CD4-positive, alpha-beta T cell treated with Interleukin-4 for 1 hour (primary cell): ENCODE data around the gene P4HA1.

Source experiments
- DNase-seq, 2 donors: peaks; one replicate each; pipeline ENCODE4 v3.0.0-alpha.2; 2020 to 2022

P4HA1 gene

DNA sequence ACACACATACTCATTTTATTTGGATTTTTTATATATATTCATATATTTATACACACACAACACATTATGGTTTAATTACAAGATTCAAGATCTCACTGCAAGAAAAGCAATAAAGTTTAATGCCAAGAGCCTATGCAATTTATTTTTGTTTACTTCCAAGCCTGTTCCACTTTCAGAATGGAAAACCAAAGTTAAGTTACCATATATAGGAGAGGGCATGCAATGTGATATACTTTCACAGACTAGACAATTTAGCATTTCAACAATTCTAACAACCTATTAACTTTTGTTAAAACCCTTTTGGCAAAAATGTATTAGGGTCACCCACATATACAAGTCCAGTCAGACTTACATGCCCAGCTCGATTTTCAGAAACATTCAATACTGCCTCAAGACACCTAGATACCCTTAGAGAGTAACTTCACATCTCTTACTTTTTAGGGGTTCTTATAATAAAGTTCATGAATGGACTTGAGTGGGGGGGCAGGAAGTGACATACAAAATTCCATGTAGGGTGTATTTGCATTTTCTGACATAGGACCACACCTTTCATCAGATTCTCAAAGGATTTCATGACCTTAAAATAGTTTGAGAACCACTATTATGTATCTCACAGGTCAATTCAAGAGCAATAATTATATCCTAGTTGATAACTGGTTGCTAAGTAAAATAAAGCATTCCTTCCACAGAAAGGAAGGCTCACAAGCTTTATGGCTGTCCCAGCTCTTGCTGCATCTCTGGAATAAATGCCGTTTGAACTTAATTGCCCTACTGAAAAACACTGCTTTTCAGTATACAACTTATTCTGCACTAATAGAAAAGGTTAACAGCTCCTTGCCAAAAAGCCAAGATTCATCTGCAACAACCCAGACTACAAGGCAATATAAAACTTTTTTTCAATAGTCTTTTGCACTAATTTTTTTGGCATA, 2.5 kb downstream of the P4HA1 start:
- peak in 1 of 2 donors; percentile 13 for DNase-seq

DNA sequence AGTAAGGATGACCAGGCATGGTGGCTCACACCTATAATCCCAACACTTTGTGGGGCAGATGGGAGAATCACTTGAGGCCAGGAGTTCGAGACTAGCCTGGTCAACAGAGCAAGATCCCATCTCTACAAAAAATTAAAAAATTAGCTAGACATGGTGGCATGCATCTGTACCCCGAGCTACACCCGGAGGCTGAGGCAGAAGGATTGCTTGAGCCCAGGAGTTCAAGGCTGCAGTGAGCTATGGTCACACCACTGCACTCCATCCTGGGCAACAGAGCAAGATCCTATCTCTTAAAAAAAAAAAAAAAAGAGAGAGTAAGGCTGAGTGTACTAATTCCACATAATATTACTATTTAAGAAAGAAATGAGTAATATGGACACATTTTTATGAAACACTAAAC, 3.8 kb downstream of the P4HA1 start:
- no peak for DNase-seq

DNA sequence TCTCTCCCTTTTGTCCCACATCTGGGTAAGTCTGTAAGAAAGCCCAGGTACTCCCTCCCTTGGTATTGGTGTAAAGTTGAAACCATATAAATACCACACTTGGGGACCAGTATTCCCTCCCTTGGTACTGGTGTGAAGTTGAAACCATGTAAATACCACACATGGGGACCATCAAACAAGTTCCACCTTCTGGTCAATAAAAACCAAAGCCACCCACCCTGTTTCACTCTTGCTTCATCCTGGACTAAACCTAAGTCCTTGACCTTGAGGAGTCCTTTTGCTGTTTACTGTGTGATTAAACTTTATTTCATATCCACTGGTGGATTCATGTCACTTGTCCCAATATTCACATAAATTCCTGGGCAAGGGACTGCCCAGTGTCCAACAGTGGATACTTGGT, 8.4 kb downstream of the P4HA1 start:
- DNase-seq: no peak

DNA sequence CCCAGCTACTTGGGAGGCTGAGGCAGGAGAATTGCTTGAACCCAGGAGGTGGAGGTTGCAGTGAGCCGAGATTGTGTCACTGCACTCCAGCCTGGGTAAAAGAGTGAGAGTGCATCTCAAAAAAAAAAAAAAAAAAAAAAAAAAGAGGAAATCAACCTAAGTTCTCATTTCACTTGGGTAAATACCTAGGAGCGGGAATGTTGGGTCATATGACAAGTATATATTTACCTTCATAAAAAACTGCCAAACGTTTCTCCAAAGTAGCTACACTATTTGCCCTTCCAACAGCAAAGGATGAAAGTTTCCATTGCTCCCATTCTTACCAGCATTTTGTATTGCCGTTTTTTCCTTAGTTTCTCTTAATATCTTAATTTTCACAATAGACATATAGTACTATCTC, 9.8 kb downstream of the P4HA1 start:
- DNase-seq: no peak

DNA sequence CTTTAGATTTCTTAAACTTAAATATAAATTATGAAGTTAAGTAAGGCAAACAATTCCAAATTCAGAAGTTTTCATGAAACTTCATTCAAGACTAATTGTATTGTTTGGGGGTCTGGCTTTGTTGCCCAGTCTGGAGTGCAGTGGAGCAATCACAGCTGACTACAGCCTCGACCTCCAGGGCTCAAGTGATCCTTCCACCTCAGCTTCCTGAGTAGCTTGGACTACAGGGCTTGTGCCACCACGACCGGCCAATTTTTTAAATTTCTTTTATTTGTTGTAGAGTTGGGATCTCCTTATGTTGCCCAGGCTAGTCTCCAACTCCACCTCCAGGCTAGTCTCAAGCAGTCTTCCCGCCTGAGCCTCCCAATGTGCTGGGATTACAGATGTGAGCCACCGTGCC, 12.5 kb downstream of the P4HA1 start:
- no peak for DNase-seq

DNA sequence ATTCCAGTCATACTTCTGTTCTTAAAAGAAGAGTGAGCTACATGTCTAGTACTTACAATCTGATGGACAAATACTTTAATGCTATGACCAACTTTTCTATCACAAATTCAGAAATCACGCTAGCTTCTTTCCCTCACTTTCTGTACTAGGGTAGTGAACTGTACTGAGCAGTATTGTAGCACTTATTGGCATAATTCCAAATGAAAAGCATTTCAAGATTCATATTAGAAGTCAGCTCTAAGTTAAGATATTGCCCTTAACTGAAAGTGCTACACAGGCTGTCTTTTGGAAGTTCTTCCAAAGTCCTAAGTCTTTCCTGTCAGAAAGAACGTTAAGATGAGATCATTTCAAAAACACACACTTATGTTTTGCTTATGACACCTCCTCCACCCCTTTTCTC, 13.4 kb downstream of the P4HA1 start:
- no peak for DNase-seq

DNA sequence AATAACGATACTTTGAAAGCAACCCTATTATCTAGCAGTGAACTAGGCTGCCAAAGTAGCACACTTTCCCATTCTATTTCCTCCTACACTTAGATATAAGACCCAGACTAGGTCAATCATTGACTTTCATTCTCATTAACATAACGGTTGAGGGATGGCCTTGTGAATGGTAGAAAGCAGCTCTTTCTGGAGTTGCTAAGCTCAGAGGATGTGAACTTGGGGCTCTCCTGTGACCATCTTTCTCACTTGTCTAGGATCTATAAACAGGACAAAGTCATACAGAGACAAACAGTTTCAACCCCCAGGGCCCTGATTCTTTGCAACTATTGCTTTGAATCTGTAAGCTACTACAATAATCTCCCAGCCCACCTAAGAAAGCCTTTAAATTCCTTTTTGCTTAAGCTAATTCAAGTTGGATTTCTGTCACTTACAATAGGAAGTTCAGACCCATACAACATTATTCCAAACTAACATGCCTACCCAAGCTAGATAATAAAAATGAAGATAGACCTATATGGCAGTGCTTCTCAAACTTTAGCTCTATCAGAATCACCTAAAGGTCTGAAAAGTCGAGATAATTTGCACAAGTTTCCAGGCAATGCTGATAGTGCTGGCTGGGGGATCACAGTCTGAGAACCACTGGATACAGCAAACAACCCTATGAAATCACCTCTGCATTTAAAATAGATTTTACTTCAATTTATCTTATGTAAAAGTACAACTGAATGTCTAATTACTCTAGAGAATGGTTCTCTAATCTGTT, 16.7 kb downstream of the P4HA1 start:
- no peak for DNase-seq

DNA sequence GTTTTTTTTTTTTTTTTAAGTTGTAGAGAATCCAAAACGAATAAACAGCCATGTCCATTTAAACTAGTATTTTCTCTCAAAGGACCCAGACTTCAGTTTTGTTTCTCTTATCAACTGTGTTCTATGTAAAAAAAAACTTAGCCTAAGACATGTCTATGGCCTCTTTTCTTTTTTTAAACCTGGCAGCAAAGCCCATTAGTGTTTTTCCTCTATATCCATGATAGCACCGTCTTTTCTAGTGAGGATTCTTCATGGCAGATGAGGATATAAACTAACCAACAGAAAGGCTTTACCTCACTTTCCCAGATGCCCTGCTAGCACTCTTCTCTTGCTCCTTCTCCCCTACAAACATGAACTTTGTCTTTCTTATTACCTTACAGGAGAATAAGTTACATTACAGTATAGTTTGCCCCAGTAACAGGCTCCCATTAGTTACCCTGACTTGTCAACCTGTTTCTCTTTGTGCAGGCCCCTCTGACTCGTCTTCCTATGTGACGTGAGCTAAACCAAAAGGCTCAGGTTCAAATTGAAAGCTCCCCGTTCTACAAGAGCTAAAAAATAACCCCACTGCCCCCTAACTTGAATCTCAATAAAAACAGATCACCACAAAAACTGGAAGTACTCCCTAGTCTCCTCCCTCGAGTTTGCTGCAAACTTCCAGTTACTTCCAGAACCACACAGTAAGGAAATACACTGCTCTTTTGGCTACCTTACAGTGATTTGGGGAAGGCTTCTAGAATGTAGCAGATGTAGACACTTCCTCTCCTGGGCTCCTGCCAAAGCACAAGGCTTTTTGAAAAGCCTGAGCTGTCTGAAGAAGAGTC, 20.1 kb downstream of the P4HA1 start:
- DNase-seq: no peak

DNA sequence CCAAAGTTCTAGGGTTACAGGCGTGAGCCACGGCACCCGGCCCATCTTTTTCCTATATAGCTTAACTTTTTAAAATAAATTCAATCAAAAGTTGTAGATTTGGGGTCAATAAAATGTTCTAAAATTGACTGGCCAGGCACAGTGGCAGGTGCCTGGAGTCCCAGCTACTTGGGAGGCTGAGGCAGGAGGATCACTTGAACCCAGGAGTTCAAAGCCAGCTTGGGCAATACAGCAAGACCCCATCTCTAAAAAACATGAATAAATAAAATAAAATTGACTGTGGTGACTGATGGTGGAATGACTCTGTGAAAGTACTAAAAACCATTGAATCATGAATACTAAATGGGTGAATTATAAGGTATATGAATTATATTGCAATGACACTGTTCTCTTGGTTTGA, 20.8 kb downstream of the P4HA1 start:
- no peak for DNase-seq

DNA sequence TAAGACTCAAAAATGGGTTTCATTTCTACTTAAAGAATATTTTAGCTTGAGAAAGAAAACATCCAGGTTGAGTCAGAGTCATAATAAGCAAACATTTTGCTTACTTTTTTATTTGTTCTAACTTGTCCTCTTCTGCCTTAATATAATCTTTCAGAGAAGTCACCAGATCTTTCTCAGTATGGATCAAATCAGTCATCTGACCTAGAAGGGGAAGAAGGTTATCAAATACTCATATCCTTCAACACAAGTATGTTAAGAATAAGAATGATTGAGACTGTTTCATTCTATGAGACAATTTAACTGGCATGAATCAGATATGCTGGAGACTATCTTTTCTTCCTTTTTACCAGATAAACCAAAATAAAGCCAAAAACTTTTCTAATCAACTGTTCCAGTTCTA, 23.0 kb downstream of the P4HA1 start:
- DNase-seq: no peak

DNA sequence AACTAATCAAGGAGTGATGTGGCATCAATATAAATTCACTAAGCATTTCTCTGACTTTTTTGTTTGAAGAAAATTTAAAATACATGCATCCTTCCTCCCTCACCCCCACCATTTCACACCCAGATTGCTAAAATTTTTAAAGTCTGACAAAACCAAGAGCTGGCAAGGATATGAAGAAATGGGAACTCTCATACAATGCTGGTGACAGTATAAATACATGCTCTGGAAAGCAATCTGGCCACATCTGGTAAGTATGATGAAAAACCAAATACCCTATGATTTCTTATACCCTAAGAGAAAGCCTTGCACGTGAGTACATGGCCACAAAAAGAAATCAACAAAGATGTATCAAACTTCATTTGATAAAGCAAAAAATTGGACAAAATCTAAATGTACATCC, 31.2 kb downstream of the P4HA1 start:
- DNase-seq: no peak

DNA sequence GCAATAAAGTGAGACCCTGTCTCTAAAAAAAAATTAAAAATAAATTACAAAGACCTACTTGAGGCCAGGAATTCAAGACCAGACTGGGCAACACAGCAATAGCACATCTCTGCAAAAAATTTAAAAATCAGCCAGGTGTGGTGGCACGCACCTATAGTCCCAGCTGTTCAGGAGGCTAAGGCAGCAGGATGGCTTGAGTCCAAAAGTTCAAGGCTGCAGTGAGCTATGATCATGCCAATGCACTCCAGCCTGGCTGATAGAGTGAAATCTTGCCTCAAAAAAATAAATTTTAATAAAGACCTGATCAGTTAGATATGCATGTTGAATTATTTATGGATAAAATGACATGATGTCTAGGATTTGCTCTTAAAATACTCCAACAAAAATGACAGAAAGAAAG, 34.9 kb downstream of the P4HA1 start:
- DNase-seq: no peak

DNA sequence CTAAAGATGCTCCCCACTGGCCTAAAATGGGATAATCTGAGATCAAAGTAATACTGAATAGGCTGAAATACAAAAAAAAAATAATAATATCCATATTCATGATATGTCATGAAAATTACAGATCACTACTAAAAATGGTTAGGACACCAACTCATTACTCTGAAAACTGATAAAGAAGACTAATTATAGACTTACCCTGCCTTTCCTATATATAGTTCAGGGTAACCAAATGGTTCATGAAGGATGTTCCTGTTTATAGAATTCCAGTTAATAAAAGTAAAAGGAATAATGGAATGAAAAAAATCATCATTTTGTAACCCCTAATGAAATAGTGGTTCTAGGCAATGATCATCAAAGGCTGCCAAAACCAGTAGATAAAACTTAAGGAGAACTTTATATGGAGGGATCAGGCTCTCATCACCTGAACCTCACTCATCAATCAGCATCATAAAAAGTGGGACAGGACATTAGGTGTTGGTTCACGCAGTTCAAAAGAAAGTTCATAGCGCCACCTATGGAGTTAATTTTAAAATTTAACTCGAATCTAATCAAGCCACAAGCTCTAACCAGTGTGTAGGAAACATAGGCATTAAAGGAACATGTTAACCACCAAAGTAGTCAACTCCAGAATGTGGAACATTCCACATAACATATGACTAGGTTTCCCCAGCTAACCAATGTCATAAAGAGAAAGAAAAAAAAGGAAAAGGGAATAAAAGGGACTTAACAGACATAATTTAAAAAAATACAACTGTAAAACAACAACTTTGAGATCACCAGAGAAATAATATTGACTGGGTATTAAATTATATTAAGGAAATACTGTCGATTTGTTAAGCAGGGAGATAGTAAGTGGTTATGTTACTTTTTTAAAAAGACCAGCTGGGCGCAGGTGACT, 35.7 kb downstream of the P4HA1 start:
- peak in 1 of 2 donors; percentile 60 for DNase-seq

DNA sequence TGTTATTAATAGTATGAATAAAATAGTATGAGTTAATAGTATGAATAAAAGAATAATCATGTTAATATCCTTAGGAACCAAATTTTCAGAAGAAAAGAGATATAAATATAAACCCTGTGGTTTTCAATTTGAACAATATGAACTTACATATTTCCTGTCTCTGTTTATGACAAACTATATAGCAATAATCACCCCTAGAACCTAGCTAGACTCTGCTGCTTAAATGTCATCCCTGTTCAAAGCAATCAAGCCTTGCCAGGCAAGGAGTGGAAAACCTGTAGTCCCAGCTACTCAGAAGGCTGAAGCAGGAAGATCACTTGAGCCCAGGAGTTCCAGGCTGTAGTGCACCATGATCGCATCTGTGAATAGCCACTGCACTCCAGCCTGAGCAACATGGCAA, 36.5 kb downstream of the P4HA1 start:
- no peak for DNase-seq

DNA sequence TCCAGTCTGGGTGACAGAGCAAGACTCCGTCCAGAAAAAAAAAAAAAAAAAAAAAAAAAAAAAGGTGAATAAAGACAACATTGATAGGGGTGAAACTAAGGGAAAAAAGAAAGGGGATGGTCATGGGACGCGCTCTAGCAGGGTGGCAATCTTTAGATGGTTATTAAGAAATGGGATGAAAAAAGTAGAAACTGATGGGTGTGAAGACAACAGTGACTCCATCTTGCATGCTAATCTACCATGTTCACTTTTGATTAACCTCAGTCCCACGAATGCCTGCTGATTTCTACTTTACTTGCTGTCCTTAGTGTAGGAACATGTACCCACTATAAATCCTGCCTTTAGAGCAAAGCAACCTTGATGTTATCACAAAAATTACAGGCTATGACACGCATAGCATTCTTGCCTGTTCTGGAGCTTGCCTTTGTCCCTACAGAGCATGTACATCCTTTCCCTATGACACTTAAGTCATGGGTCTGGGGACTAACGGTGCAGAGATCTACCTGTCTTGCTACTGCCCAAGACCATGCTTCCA, 38.5 kb downstream of the P4HA1 start:
- no peak for DNase-seq

DNA sequence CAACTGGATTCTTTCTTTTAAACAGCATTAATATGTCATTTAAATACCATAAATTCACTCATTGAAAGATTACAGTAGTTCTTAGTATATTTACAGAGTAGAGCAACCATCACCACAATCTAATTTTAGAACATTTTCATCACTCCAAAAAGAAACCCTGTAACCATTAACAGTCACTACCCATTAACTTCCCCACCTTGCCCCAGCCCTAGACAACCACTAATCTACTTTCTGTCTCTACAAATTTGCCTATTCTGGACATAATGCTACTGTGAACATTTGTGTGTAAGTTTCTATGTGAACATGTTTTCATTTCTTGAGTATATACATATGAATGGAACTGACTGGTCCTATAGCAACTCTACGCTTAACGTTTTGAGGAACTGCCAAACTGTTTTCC, 42.4 kb downstream of the P4HA1 start:
- DNase-seq: no peak

DNA sequence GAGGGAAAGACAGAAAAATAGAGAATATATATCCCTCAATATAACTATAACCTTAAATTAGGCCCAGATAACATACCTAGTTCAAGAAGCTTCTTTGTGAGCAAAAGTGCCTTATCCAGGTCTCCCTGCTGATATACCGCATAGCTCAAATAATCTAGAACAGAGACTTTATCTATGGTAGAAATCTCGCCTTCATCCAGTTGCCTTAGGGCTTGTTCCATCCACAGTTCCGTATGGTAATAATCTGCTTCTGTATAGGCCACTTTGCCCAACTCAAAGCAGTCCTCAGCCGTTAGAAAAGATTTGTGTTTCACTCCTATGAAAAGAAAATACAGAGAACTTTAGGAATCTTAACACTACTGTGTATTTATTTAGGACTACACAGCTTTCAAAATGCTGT, 43.4 kb downstream of the P4HA1 start:
- no peak for DNase-seq

DNA sequence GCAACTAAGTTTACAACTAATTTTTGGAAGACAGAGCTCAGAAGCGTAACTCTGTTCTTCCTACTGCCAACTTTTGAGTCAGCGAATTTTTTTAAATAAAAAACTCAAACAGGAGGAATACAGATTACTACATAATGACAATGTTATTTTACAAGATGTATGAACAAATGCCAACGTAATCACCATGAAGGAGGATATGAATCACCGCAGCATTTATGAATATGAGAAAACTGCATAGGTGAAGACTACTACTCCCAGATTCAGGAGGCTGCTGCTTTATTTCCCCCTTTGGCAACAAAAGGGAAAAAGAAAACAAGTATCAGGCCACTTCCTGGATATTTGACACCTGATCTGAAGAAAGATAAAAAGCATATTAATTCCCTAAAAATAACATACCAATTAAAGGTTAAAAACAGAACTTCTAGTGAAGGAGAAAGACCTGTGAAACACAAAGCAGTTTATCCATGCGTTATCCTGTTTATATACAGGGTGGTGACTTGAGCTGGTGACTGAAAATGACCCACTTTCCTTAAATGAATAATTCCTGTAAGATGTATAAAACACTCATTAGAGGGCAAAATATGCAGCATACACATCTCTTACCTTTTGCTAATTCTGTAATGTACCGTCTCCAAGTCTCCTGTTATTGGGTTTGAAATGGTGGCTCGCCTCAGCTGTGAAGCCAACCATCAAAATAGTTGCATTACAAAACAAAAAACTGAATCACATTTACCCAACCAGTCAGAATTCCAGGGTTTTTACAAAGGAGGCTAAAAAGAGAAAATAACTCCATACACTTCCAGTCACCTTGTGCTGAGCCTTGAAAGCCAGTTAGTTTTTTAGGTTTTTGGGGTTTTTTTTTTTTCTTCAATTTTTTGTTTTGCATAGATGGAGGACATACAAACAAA, 52.0 kb downstream of the P4HA1 start:
- no peak for DNase-seq

DNA sequence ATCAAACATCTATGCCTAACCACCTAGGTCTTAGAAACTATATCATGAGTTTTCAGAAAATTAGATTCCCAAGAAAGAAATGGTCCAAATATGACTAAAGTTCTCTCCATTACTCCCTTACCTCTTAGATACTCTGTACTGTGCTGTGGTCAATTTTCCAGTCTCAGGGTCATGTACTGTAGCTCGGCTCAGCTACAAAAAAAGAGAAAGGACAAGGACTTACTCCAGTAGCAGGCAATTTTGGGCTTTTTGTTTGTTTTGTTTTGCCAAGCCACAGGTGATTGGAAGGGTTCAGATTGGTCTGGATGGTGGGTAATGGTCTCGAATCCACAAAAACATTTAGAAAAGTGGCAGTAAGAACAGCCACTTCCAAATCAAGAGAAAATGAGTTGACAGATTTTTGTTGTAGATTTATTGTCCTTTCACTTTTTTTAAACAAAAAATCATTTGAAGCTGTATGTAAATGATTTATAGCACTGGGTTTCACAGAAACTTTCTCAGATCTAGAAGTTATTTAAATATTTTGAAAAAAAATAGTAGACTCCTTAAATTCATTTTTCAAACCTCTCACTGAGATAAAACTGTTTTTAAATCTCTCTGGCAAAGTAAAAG, 52.8 kb downstream of the P4HA1 start:
- no peak for DNase-seq

DNA sequence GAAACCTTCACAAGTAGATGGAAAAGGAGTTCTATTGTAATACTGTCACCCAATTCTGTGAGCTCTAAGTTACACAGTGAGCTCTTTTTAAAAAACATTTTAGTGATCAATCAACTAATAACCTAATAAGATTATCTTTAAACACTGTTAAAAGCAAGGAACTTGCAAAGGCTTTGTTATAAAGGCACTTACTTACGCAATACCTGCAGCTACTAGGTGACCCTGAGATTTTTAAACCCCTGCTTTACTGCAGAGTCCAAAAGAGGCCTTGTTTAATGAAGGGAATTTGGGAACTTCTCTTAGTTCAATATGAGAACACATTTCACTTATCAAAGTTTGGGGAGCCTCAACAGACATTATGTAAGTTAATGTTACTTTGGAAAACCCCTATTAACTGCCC, 53.3 kb downstream of the P4HA1 start:
- DNase-seq: no peak
